ENCODE data around the gene KCNQ5.
"Not testable (repeated sequence)": the region's sequence is repeated elsewhere in the genome, so short reads cannot be mapped to it uniquely, and the experiment has no call there.

KCNQ5 gene

GRCh38 chr6:72952808-72953630, 331.2 kb downstream of the KCNQ5 start:
- DNase-seq (ENCODE audit: low spot score) = peak; percentile 64

DNA sequence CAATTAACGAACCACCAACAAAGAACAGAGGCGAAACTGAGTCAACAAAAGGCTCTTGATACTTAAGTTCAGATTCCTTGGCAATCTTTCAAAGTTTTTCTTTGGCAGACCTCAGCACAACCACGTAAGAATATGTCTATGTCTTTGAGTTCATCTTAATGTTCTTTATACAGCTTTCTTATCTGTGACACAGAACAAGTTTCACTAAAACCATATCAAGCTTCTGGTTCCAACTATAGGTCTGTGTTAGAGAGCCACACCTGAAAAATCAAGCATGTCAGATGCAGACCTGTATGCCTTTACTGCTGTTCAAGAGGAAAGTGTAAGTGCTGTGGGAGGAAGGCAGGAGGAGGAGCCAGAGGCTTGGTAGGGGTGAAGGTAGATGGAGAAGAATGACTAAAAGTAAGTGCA, 332.1 kb downstream of the KCNQ5 start:
- DNase-seq (ENCODE audit: low spot score) = no peak

DNA sequence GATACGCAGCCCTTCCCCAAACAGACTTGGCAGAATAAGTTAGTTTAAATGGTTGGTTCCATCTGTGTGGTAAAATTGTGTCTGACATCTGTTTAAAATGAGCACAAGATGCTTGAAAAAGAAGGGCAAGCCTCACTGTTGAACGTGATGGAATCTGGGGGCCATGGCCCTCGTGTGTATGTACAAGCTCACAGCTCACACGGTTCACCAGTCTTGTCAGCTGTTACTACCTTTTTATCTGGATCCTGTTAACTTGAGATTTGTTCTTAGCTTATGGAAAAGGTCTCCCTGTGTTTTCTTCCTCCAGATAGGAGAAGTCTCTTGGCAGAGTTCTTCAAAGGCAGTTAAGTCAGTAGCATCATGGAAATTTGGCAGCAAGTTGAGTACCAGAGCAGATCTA, 332.9 kb downstream of the KCNQ5 start:
- no peak for DNase-seq (ENCODE audit: low spot score)

GRCh38 chr6:72955666-72956065, 333.8 kb downstream of the KCNQ5 start:
- no peak for DNase-seq (ENCODE audit: low spot score)

- DNase-seq (ENCODE audit: low spot score) = no peak
Observed at GRCh38 chr6:72956272-72956671, 334.4 kb downstream of the KCNQ5 start.

- DNase-seq (ENCODE audit: low spot score) = no peak
Observed at GRCh38 chr6:72959821-72960220, 338.0 kb downstream of the KCNQ5 start.

DNA sequence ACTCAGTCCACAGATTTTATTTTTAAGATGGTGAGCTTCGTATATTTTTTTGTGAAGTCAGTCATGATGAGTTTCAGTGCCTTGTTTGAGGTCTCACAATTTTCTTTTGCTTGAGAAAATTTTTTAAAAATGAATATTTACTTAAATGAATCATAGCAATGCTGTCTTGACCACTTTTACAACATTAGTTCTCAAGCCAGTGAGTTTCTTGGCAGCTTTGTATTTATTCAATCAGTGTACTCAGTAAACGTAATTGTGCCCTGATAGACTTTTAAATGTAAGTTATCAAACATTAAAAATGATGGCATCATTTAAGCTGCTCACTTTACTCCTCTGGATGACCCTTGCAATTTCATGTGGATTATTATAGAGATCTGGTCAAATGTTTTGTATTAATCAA, 342.1 kb downstream of the KCNQ5 start:
- no peak for DNase-seq (ENCODE audit: low spot score)

DNA sequence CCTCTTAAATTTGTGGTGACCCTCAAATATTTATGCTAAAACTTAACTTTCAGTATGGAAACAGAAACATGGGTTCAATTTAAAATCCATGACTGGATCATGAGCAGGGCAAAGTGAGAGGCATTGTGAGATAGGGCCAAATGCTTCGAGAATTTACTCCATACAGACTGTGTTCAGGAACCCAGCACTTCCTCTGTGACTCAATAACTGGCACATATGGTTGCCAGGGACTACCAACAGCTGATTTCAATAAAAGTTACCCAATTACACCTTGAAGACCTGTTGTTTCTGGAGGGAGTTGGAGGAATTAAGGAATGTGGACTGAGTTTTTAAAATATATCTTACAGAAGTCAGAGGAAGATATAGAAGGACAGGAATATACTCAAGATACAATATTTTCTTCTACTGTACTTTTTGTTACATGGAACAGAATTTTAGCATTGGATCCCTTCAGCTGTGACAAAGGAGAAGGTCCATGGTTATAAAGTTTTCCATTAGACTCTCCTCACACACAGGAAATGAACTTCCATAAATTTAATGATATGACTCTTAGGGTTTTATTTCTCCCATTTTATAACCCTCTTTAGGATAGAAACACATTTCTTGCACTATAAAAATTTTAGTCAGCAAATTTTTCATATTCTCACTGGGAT, 344.9 kb downstream of the KCNQ5 start:
- no peak for DNase-seq (ENCODE audit: low spot score)

- DNase-seq (ENCODE audit: low spot score) = no peak
Observed at GRCh38 chr6:72967329-72967728, 345.5 kb downstream of the KCNQ5 start.

GRCh38 chr6:72968704-72969103, 346.8 kb downstream of the KCNQ5 start:
- peak; percentile 71 for DNase-seq (ENCODE audit: low spot score)

DNA sequence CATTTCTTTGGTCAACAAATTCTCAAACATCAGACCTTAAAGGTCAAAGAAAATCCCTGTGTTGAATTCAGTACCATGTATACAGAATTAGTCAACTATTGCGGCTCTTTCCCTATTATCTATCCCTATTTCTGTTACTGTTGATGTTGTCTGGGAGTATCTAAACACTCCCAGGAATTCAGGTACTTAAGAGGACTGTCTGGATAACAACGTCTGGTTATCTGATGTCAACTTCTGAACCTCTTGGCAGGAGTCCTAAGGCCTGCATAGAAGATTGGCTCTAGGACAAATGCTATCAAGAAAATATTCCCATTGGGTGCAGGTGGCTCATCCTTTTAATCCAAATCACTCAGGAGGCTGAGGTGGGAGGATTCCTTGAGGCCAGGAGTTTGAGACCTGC, 347.8 kb downstream of the KCNQ5 start:
- DNase-seq (ENCODE audit: low spot score) = no peak

DNA sequence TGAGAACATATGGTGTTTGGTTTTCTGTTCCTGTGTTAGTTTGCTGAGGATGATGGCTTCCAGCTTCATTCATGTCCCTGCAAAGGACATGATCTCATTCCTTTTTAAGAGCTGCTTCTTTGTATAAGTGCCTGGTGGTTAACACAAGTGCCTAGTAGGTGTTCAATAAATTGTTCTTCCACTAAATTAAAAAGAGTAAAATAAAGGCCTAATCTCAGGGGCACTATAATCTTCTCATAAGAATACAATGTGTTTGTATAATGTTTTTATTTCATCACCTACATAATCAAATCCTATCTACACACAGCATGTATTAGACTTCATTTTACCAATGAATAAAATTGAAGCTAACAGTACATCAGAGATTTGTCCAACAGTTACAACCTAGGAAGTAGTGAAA, 350.7 kb downstream of the KCNQ5 start:
- no peak for DNase-seq (ENCODE audit: low spot score)

DNA sequence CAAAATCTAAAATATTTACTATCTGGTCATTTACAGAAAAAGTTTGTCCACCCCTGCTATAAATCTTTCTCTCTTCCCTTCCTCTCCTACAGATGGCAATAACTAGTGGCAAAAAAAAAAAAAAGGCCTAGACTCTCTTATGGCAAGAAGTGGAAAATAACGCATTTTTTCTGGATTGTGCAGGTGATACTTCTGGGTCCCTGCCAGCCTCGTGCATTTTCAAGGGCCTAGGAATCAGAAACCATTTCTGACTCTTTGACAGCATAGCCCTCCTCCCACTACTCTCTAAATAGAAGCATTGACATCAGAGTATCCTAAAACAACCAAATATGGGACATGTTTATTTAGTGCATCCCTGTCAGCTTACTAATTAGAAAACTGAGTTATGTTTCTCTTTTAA, 352.4 kb downstream of the KCNQ5 start:
- DNase-seq (ENCODE audit: low spot score) = no peak

DNA sequence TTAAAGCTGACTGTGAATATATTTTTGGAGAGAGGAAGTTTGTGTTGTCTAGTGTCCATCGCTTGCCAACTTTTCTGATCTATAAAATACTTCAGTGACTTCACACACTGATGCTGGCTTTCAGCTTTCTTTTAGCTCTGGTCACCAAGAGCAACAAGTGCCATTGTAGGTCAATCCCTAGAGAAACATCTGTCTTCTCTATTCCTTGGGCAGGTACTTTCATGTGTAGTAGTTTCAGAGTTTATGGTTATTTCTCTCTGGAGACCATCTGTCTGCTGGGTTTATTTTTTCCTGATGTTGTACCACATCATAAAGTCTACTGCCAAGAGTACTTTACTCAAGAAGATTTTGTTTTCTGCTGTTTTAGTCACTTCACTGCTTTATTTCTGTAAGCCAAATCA, 353.5 kb downstream of the KCNQ5 start:
- DNase-seq (ENCODE audit: low spot score) = no peak

DNA sequence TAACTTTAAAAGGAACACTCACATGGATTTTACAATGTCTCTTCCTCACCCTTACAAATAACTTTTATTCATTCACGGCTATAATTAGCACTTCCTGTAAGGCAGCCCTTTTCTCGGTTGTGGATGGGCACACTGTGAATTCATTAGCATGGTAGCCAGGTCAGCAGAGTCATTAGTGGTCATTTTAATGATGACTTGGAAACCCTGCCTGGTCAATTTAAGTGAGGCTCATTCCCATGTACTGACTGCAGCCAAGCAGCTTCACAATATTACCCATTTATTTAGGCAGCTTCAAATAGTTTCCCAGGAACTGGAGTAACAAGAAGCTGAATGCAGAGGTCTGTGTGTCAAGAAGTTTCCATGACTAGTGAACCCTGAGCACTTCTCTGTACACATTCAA, 354.6 kb downstream of the KCNQ5 start:
- DNase-seq (ENCODE audit: low spot score) = no peak

- DNase-seq (ENCODE audit: low spot score) = no peak
Observed at GRCh38 chr6:72977114-72977513, 355.2 kb downstream of the KCNQ5 start.

- DNase-seq (ENCODE audit: low spot score) = not testable (repeated sequence)
Observed at GRCh38 chr6:72978808-72979207, 356.9 kb downstream of the KCNQ5 start.

- DNase-seq (ENCODE audit: low spot score) = not testable (repeated sequence)
Observed at GRCh38 chr6:72984189-72984831, 362.4 kb downstream of the KCNQ5 start.

DNA sequence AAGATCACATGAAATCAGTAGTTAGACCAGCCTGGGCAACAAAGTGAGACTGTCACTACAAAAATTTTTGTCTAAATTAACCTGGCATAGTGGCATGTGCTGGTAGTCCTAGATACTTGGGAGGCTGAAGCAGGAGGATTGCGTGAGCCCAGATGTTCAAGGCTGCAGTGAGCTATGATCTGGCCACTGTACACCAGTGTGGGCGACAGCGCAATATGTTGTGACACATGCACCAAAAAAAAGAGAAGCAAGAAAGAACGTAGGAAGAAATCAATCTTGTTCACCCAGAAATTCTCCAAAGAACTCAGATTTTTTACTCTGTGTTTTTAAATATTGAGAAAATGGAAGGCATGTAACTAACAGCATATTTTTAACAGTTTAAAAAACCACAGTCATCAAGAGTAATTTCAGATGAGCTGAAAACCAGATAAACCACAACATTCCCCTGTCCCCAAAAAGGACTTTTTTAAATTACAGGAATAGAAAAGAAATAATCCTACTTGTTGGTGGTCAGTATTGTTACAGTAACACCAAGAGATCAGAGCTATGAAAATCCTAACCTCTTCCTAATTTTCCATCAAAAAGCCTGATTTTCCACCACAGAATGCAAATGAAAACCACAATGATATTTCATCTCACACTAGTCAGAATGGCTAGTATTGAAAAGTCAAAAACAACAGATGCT, 363.3 kb downstream of the KCNQ5 start:
- no peak for DNase-seq (ENCODE audit: low spot score)

DNA sequence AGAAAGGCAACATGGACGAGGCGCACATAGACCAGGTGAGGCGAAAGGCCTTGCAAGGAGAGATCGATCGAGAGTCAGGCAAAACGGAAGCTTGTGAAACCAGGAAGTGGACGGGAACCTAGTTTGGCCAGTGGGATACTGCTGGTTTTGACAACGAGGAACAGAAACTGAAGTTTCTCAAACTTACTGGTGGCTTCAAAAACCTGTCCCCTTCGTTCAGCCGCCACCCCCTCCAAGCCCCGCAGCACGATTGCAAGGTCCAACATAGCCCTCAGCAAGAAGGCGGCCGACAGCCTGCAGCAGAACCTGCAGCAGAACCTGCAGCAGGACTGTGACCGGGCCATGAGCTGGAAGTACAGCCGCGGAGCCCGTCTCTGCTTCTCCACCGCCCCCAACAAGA, 365.4 kb downstream of the KCNQ5 start:
- no peak for DNase-seq (ENCODE audit: low spot score)

- no peak for DNase-seq (ENCODE audit: low spot score)
Observed at GRCh38 chr6:72999995-73000394, 378.1 kb downstream of the KCNQ5 start.

DNA sequence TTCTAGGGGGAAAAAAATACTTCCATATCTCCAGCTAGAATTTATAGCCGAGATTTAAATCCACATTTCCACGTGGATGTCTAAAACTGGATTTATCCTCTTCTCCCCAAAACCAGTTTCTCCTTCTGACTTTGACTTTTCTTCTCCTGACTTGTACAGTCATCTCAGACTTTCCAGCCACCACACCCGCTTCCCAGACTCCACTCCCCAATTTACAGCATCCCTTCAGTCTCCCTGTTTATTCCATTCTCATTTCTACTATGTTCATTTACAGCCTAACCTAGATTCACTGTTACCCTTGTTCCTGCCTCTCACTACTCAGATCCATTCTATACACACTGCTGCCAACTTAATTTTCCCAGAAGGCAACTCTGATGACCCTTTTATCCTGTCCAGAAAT, 378.6 kb downstream of the KCNQ5 start:
- no peak for DNase-seq (ENCODE audit: low spot score)

GRCh38 chr6:73002588-73002987, 380.7 kb downstream of the KCNQ5 start:
- DNase-seq (ENCODE audit: low spot score) = no peak

All from kidney capillary endothelial cell (primary cell).